A549 (cell line): ENCODE data around the gene PNLDC1.

ENCODE experiments used
- CEBPB ChIP-seq, 2 experiments: fragments of >200 bp in 1 of 2; sonication (Bioruptor Twin) in 1 of 2; formaldehyde crosslinking in 1 of 2; IDR thresholded peaks; 2 replicates each; pipeline ENCODE4 v1.6.1; 2012 to 2016
- CHD2 ChIP-seq: fragments of 150-350 bp; IDR thresholded peaks from 2 replicates; pipeline ENCODE4 v1.6.1; 2014; ENCODE audit warnings: low read length; ENCODE audit not compliant: partially characterized antibody
- ESRRA ChIP-seq: fragments of 150-350 bp; IDR thresholded peaks from 2 replicates; pipeline ENCODE4 v1.6.1; 2014; ENCODE audit warnings: mild to moderate bottlenecking, low read length, borderline replicate concordance
- JUN ChIP-seq, 2 experiments: fragments of >200 bp; sonication (Bioruptor Twin); formaldehyde crosslinking; IDR thresholded peaks; 2 replicates in 1 of 2; 3 replicates in 1 of 2; pipeline ENCODE4 v1.6.1; 2016 to 2017
- JUNB ChIP-seq: fragments of >200 bp; sonication (Bioruptor Twin); formaldehyde crosslinking; IDR thresholded peaks from 2 replicates; pipeline ENCODE4 v1.6.1; 2016
- MAZ ChIP-seq: fragments of 150-350 bp; IDR thresholded peaks from 2 replicates; pipeline ENCODE4 v1.6.1; 2014; ENCODE audit warnings: antibody characterized with exemption, low read depth, low read length, borderline replicate concordance
- POLR2A ChIP-seq: IDR thresholded peaks from 2 replicates; pipeline ENCODE4 v1.6.1; 2012; ENCODE audit warnings: mild to moderate bottlenecking, low read length
- RAD21 ChIP-seq, 2 experiments: fragments of >200 bp in 1 of 2; sonication (Bioruptor Twin) in 1 of 2; formaldehyde crosslinking in 1 of 2; IDR thresholded peaks in 1 of 2; conservative IDR thresholded peaks in 1 of 2; 2 replicates in 1 of 2; 3 replicates in 1 of 2; pipeline ENCODE4 v1.6.1; 2012 to 2018; ENCODE audit warnings: inconsistent platforms in 1 of 2
- RCOR1 ChIP-seq: fragments of 150-350 bp; IDR thresholded peaks from 2 replicates; pipeline ENCODE4 v1.6.1; 2014; ENCODE audit warnings: antibody characterized with exemption, low read length, low read depth
- ZFP36 ChIP-seq: fragments of 450-650 bp; IDR thresholded peaks from 2 replicates; pipeline ENCODE4 v1.6.1; 2014; ENCODE audit warnings: borderline replicate concordance; ENCODE audit not compliant: partially characterized antibody
- TF ChIP-seq, protein P1 (sequence below): fragments of >200 bp; sonication (Bioruptor Twin); formaldehyde crosslinking; IDR thresholded peaks from 3 replicates; pipeline ENCODE4 v1.5.1; 2016
- TF ChIP-seq, protein P2 (sequence below): IDR thresholded peaks from 2 replicates; pipeline ENCODE4 v1.6.1; 2012
- TF ChIP-seq, protein P3 (sequence below): fragments of >200 bp; sonication (Bioruptor Twin); formaldehyde crosslinking; IDR thresholded peaks from 3 replicates; pipeline ENCODE4 v1.6.1; 2016

DNA sequence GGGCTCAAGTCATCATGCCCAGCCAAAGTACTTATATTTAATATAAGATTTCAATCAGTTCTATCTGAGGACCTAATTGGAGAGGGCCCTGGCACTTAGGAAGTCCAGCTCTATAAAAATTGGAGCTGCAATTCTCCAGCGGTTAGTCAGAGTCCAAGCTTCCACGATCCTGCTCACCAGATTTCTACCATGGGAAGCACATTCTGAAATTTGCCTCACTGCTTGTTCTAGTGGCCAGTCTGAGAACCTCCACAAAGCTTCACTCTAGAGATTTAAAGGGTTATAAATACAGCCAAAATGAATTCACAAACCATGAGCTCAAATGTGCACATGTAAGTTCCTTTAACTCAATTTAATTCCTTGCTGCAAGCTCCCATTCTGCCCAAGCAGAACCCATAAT lies 33.5 kb downstream of the PNLDC1 start:
- TF ChIP-seq, protein P1, sequence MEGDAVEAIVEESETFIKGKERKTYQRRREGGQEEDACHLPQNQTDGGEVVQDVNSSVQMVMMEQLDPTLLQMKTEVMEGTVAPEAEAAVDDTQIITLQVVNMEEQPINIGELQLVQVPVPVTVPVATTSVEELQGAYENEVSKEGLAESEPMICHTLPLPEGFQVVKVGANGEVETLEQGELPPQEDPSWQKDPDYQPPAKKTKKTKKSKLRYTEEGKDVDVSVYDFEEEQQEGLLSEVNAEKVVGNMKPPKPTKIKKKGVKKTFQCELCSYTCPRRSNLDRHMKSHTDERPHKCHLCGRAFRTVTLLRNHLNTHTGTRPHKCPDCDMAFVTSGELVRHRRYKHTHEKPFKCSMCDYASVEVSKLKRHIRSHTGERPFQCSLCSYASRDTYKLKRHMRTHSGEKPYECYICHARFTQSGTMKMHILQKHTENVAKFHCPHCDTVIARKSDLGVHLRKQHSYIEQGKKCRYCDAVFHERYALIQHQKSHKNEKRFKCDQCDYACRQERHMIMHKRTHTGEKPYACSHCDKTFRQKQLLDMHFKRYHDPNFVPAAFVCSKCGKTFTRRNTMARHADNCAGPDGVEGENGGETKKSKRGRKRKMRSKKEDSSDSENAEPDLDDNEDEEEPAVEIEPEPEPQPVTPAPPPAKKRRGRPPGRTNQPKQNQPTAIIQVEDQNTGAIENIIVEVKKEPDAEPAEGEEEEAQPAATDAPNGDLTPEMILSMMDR = no peak
- TF ChIP-seq CHD2 (no peak), RCOR1 (no peak), RAD21 (conservative IDR thresholded peaks at IDR 0.05 in 1 of 2, IDR thresholded peaks at IDR 0.05 in 1 of 2) (no peak), MAZ (no peak), CEBPB (IDR thresholded peaks at IDR 0.05) (no peak), POLR2A (no peak), ESRRA (no peak), JUNB (no peak), JUN (IDR thresholded peaks at IDR 0.05) (no peak), ZFP36 (no peak)
- TF ChIP-seq, protein P2, sequence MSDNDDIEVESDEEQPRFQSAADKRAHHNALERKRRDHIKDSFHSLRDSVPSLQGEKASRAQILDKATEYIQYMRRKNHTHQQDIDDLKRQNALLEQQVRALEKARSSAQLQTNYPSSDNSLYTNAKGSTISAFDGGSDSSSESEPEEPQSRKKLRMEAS = no peak
- TF ChIP-seq, protein P3, sequence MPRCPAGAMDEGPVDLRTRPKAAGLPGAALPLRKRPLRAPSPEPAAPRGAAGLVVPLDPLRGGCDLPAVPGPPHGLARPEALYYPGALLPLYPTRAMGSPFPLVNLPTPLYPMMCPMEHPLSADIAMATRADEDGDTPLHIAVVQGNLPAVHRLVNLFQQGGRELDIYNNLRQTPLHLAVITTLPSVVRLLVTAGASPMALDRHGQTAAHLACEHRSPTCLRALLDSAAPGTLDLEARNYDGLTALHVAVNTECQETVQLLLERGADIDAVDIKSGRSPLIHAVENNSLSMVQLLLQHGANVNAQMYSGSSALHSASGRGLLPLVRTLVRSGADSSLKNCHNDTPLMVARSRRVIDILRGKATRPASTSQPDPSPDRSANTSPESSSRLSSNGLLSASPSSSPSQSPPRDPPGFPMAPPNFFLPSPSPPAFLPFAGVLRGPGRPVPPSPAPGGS = no peak
